Suprapubic skin (tissue), 4 donors: ENCODE data around the gene NCKAP5. TPM values are rescaled to one million over a fixed set of nuclear protein-coding genes. Genes with fewer than 3 reads are reported as not detected.
"Not testable (repeated sequence)": the region's sequence is repeated elsewhere in the genome, so short reads cannot be mapped to it uniquely, and the experiment has no call there.

Source experiments
- DNase-seq, 2 donors: peaks; one replicate each; pipeline ENCODE4 v3.0.0-alpha.2; 2019; ENCODE audit warnings: low spot score in 2 of 2
- H3K27ac ChIP-seq: fragments of 200-600 bp; sonication (generic); one replicate; pipeline ENCODE4 v1.5.1; 2019
- H3K27me3 ChIP-seq: fragments of 200-600 bp; sonication (generic); one replicate; pipeline ENCODE4 v1.5.1; 2019
- H3K36me3 ChIP-seq: fragments of 200-600 bp; sonication (generic); one replicate; pipeline ENCODE4 v1.5.1; 2019
- H3K4me1 ChIP-seq: fragments of 200-600 bp; sonication (generic); one replicate; pipeline ENCODE4 v1.5.1; 2019
- H3K4me3 ChIP-seq: fragments of 200-600 bp; sonication (generic); one replicate; pipeline ENCODE4 v1.5.1; 2019; ENCODE audit warnings: mild to moderate bottlenecking
- H3K9me3 ChIP-seq: fragments of 200-600 bp; sonication (generic); one replicate; pipeline ENCODE4 v1.5.1; 2019
- EP300 ChIP-seq: sonication (generic); formaldehyde crosslinking; IDR thresholded peaks from one replicate; pipeline ENCODE4 v1.6.1; 2017; ENCODE audit warnings: antibody characterized with exemption
- POLR2A ChIP-seq, 2 donors: fragments of 450-650 bp; IDR thresholded peaks; one replicate each; pipeline ENCODE4 v1.6.1; 2017; ENCODE audit warnings: antibody characterized with exemption in 2 of 2, mild to moderate bottlenecking in 2 of 2, moderate library complexity in 2 of 2
- POLR2AphosphoS5 ChIP-seq, 3 donors: sonication (generic); formaldehyde crosslinking; IDR thresholded peaks; one replicate each; pipeline ENCODE4 v1.6.1; 2017; ENCODE audit warnings: antibody characterized with exemption in 3 of 3
- WGBS: methylation state at CpG from one replicate; pipeline ENCODE4 v1.1.5; 2018; 5-methylcytosine and 5-hydroxymethylcytosine counted together
- total RNA-seq, 4 donors: library from RNA; depleted of rRNA; stranded (reverse); fragments of >200 nt; gene quantifications; one replicate each; pipeline ENCODE4 v1.1.0, GENCODE V29; 2016
- TF ChIP-seq, protein P1 (sequence below), 2 donors: fragments of 200-600 bp in 1 of 2; fragments of 450-650 bp in 1 of 2; sonication (generic) in 1 of 2; IDR thresholded peaks; one replicate each; pipeline ENCODE4 v1.5.1; 2016 to 2019; ENCODE audit warnings: antibody characterized with exemption in 2 of 2, mild to moderate bottlenecking in 1 of 2, moderate library complexity in 1 of 2

The NCKAP5 gene
- total RNA-seq, 4 donors from 2014 or later, result 2.8 to 6.4 (median 4.2) TPM

DNA sequence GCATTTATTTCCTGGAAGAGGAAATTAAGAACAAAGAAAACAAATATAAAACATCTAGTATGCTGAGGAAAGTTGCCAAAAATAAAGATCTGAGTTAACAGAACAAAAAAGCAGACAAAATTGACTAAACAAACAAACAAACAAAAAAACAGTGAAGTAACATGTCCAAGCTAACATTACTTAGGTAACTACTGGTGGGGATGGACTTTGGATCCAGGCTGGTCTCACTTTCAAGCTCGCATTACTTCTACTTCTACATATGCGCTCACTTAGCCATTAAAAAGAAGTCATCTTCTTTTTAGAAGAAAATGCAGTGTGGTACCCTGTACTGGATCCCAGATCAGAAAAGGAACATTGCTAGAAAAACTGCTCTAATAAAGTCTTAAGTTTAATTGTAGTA lies 358.9 kb downstream of the NCKAP5 start:
- H3K36me3 ChIP-seq, result no peaks in the 10 kb centered on the region
- no peaks in the 10 kb centered on the region for H3K4me1 ChIP-seq
- H3K9me3 ChIP-seq, result peaks cover 10% of the 10 kb centered on the region
- 95% methylated on average over 2 of the region's 2 CpGs for WGBS
- no peaks in the 10 kb centered on the region for H3K27me3 ChIP-seq
- no peak overlapping the region for H3K4me3 ChIP-seq
- DNase-seq, result no peak
- TF ChIP-seq POLR2A (IDR thresholded peaks at IDR 0.05), result no peak
- no peak for TF ChIP-seq POLR2AphosphoS5 (IDR thresholded peaks at IDR 0.05)
- no peak for TF ChIP-seq EP300
- TF ChIP-seq, protein P1, sequence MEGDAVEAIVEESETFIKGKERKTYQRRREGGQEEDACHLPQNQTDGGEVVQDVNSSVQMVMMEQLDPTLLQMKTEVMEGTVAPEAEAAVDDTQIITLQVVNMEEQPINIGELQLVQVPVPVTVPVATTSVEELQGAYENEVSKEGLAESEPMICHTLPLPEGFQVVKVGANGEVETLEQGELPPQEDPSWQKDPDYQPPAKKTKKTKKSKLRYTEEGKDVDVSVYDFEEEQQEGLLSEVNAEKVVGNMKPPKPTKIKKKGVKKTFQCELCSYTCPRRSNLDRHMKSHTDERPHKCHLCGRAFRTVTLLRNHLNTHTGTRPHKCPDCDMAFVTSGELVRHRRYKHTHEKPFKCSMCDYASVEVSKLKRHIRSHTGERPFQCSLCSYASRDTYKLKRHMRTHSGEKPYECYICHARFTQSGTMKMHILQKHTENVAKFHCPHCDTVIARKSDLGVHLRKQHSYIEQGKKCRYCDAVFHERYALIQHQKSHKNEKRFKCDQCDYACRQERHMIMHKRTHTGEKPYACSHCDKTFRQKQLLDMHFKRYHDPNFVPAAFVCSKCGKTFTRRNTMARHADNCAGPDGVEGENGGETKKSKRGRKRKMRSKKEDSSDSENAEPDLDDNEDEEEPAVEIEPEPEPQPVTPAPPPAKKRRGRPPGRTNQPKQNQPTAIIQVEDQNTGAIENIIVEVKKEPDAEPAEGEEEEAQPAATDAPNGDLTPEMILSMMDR (IDR thresholded peaks at IDR 0.05), result no peak
- H3K27ac ChIP-seq, result no peak overlapping the region

DNA sequence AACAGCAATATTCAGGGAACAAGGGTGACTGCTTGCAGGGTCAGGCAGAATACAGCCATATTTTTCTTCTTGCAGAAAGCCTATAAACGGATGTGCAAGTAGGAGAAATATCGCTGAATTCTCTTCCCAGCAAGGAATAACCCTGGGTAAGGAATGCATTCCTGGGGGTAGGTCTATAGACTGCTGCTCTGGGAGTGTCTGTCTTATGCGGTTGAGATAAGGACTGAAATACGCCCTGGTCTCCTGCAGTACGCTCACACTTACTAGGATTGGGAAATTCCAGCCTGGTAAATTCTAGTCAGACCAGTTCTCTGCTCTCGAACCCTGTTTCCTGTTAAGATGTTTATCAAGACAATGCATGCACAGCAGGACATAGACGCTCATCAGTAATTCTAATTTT lies 361.6 kb downstream of the NCKAP5 start:
- not testable (repeated sequence) for H3K36me3 ChIP-seq, H3K9me3 ChIP-seq, H3K27me3 ChIP-seq, H3K27ac ChIP-seq, H3K4me1 ChIP-seq, H3K4me3 ChIP-seq, DNase-seq
- 90% methylated on average over 7 of the region's 7 CpGs for WGBS

DNA sequence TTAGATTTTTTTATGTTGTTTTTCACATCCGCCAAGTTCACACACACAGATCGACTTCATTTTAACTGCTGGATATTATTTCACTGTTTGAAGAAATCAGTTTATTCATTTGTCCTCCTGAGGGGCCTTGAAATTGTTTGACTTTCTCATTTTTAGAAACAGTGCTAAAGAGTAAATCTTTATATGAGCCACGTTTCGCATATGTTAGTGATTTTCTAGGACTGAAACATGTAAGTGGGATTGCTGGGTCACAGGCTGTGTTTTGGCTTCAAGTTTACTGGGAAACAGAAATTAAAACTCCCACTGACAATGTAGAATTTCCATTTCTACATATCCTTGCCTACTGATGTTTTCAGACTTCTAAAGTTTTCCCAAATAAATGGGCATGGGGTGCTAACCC lies 363.8 kb downstream of the NCKAP5 start:
- Histone ChIP-seq H3K36me3 (no peaks in the 10 kb centered on the region), H3K4me3 (no peak overlapping the region), H3K4me1 (peaks cover 3% of the 10 kb centered on the region), H3K27ac (no peak overlapping the region), H3K9me3 (peaks cover 10% of the 10 kb centered on the region), H3K27me3 (no peaks in the 10 kb centered on the region)
- DNase-seq, result no peak
- TF ChIP-seq, protein P1 (IDR thresholded peaks at IDR 0.05), result no peak
- WGBS, result 72% methylated on average over 4 of the region's 4 CpGs

DNA sequence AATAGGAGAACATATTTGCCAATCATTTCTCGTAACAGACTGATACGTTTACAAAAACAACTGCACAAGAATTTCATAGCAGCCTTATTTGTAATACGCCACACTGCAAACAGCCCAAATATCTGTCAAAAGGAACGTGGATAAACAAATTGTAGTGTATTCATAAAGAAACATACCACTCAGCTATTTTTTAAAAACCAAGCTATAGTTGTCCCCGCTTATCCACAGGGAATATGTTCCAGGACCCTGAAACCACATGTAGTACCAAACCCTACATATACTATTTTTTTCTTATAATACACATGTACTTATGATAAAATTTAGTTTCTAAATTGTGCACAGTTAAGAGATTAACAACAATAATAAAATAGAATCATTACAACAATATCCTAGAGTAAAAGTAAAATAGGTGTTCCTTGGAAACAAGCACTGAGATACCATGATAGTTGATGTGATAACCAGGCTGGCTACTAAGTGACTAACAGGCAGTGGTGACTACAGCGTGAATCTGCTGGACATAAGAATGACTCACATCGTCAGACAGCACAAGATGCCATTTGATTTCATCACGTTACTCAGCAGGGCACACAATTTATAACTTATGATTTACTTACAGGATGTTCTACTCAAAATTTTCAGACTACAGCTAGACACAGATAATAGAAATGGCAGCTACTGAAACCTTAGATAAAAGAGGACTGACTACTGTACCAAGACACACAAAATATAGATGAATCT lies 367.4 kb downstream of the NCKAP5 start:
- Histone ChIP-seq H3K9me3 (no peaks in the 10 kb centered on the region), H3K27me3 (no peaks in the 10 kb centered on the region), H3K27ac (no peak overlapping the region), H3K4me3 (no peak overlapping the region), H3K36me3 (no peaks in the 10 kb centered on the region), H3K4me1 (peaks cover 3% of the 10 kb centered on the region)
- DNase-seq, result no peak
- 72% methylated on average over 8 of the region's 8 CpGs for WGBS
- TF ChIP-seq POLR2AphosphoS5 (IDR thresholded peaks at IDR 0.05) (no peak), POLR2A (IDR thresholded peaks at IDR 0.05) (no peak), EP300 (no peak)
- TF ChIP-seq, protein P1 (IDR thresholded peaks at IDR 0.05), result no peak

DNA sequence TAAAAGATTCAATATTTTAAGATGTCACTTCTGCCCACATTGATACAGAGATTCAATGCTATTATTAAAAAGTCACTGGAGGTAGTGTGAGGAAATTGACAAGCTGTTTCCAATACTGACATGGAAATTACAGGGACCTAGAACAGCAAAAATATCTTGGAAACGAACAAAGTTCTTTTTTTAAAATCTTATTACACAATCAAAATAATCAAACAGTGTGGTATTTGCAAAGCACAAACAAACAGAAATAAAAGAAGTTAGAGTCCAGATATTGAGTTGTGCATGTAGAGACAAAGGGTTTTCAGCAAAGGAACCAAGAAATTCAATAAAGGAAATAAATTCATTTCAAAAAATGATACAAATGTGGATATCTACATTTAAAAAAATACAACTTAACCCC lies 369.6 kb downstream of the NCKAP5 start:
- Histone ChIP-seq H3K36me3 (no peaks in the 10 kb centered on the region), H3K27me3 (no peaks in the 10 kb centered on the region), H3K9me3 (no peaks in the 10 kb centered on the region), H3K4me1 (peaks cover 3% of the 10 kb centered on the region), H3K27ac (no peak overlapping the region), H3K4me3 (no peak overlapping the region)
- no peak for DNase-seq
- TF ChIP-seq POLR2A (IDR thresholded peaks at IDR 0.05) (no peak), EP300 (no peak), POLR2AphosphoS5 (IDR thresholded peaks at IDR 0.05) (no peak)
- TF ChIP-seq, protein P1 (IDR thresholded peaks at IDR 0.05), result no peak
- WGBS, result 38% methylated on average over 1 of the region's 1 CpG

DNA sequence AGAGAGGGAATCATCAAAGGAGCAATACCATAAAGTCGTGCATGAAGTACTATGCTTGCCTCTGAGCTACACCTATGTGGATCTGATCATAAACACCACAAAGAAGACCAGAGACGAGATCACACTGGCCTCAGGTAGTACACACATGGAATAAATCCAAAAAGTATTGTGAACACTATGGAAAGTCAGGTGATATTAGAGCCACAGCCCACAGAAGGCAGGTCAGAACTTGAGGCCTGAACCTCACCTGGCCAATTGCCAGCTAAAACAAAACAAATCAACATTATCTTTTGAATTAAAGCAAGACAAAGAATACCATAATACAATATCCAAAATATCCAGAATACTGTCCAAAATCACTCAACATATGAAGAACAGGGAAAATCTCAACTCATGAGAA lies 371.1 kb downstream of the NCKAP5 start:
- no peak for DNase-seq
- Histone ChIP-seq H3K9me3 (no peaks in the 10 kb centered on the region), H3K27me3 (no peaks in the 10 kb centered on the region), H3K4me1 (peaks cover 3% of the 10 kb centered on the region), H3K4me3 (no peak overlapping the region), H3K27ac (no peak overlapping the region), H3K36me3 (no peaks in the 10 kb centered on the region)
- TF ChIP-seq POLR2A (IDR thresholded peaks at IDR 0.05), result no peak
- TF ChIP-seq EP300, result no peak
- TF ChIP-seq POLR2AphosphoS5 (IDR thresholded peaks at IDR 0.05), result no peak
- TF ChIP-seq, protein P1 (IDR thresholded peaks at IDR 0.05), result no peak
- 37% methylated on average over 2 of the region's 2 CpGs for WGBS
